Measurements from ENCODE around the gene FUT8. TPM values are rescaled to one million over a fixed set of nuclear protein-coding genes. Genes with fewer than 3 reads are reported as not detected.

Gene FUT8
- total RNA-seq, 1 experiment from 2014 or later = 42.3 TPM

DNA sequence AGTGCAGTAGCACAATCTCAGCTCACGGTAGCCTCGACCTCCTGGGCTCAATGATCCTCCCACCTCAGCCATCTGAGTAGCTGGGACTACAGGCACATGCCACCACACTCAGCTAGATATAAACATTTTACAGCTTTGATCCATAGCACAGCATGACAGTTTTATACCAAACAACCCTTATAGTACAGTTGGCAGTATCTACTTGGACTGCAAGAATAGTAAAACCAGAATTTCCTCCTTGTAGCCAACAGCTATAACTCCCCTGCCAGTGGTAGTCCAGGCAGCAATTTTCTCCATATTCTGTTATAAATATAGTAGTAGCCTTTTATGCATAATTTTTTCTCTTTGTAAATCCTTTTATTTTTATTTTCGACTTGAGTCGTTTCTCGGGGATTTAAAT is 317.0 kb downstream of the FUT8 start (continued):
- TF ChIP-seq, protein P1, sequence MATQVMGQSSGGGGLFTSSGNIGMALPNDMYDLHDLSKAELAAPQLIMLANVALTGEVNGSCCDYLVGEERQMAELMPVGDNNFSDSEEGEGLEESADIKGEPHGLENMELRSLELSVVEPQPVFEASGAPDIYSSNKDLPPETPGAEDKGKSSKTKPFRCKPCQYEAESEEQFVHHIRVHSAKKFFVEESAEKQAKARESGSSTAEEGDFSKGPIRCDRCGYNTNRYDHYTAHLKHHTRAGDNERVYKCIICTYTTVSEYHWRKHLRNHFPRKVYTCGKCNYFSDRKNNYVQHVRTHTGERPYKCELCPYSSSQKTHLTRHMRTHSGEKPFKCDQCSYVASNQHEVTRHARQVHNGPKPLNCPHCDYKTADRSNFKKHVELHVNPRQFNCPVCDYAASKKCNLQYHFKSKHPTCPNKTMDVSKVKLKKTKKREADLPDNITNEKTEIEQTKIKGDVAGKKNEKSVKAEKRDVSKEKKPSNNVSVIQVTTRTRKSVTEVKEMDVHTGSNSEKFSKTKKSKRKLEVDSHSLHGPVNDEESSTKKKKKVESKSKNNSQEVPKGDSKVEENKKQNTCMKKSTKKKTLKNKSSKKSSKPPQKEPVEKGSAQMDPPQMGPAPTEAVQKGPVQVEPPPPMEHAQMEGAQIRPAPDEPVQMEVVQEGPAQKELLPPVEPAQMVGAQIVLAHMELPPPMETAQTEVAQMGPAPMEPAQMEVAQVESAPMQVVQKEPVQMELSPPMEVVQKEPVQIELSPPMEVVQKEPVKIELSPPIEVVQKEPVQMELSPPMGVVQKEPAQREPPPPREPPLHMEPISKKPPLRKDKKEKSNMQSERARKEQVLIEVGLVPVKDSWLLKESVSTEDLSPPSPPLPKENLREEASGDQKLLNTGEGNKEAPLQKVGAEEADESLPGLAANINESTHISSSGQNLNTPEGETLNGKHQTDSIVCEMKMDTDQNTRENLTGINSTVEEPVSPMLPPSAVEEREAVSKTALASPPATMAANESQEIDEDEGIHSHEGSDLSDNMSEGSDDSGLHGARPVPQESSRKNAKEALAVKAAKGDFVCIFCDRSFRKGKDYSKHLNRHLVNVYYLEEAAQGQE (IDR thresholded peaks at IDR 0.05; ENCODE audit: low read depth) = no peak
- TF ChIP-seq ELF1 (IDR thresholded peaks at IDR 0.05; ENCODE audit: borderline replicate concordance, low read depth) = no peak

DNA sequence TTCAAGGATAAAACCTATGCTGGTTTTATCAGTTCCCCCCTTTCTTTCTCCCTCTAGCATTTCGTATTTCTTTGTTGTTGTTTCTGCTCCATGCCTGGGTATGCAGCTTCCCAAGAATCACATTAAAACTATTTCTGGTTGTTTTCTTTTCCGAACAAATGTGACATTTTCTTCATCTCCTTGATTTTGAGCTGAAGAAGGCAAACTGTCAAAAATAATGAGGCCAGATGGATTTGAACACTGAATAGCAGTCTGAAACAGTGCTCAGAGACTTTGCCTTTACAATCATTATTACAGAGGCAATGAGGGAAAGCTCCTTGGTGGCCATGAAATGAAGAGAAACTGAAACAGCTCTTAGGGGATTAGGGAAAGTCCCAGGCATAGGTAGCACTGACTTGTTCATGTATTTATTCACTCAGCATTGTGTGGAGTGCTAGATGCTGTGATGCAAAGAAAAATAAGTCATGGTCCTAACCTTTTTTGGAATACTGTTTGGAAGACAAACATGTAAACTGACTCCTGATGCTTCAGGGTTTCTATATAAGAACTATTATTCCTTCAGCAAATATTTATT is 319.5 kb downstream of the FUT8 start:
- H3K27me3 ChIP-seq (ENCODE audit: insufficient read depth, low read length) = no peaks in the 10 kb centered on the region
- TF ChIP-seq, protein P2, sequence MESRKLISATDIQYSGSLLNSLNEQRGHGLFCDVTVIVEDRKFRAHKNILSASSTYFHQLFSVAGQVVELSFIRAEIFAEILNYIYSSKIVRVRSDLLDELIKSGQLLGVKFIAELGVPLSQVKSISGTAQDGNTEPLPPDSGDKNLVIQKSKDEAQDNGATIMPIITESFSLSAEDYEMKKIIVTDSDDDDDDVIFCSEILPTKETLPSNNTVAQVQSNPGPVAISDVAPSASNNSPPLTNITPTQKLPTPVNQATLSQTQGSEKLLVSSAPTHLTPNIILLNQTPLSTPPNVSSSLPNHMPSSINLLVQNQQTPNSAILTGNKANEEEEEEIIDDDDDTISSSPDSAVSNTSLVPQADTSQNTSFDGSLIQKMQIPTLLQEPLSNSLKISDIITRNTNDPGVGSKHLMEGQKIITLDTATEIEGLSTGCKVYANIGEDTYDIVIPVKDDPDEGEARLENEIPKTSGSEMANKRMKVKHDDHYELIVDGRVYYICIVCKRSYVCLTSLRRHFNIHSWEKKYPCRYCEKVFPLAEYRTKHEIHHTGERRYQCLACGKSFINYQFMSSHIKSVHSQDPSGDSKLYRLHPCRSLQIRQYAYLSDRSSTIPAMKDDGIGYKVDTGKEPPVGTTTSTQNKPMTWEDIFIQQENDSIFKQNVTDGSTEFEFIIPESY (IDR thresholded peaks at IDR 0.05; ENCODE audit: extremely low read depth, insufficient replicate concordance, low read length) = no peak
- TF ChIP-seq POLR2AphosphoS5 (IDR thresholded peaks at IDR 0.05; ENCODE audit: low read depth, low read length) (no peak), EZH2phosphoT487 (IDR thresholded peaks at IDR 0.05; ENCODE audit: borderline replicate concordance) (no peak), SP1 (IDR thresholded peaks at IDR 0.05; ENCODE audit: low read depth) (no peak), CEBPB (IDR thresholded peaks at IDR 0.05; ENCODE audit: low read depth) (no peak), ELF1 (IDR thresholded peaks at IDR 0.05; ENCODE audit: borderline replicate concordance, low read depth) (no peak), CBX3 (IDR thresholded peaks at IDR 0.05; ENCODE audit: low read depth) (no peak), POLR2A (IDR thresholded peaks at IDR 0.05; ENCODE audit: borderline replicate concordance, extremely low read depth, insufficient read depth, insufficient read length) (no peak), FOSL1 (IDR thresholded peaks at IDR 0.05; ENCODE audit: low read depth) (no peak), YY1 (IDR thresholded peaks at IDR 0.05; ENCODE audit: extremely low read depth, insufficient replicate concordance, low read depth, low read length) (no peak), JUND (IDR thresholded peaks at IDR 0.05) (no peak), SRF (IDR thresholded peaks at IDR 0.05; ENCODE audit: low read depth) (no peak), RAD21 (IDR thresholded peaks at IDR 0.05; ENCODE audit: low read depth) (no peak), EZH2 (IDR thresholded peaks at IDR 0.05) (no peak)
- TF ChIP-seq, protein P1 (IDR thresholded peaks at IDR 0.05; ENCODE audit: low read depth) = no peak
- ChIA-PET CTCF (no interaction called here), POLR2A (no interaction called here), RAD21 (ENCODE audit: low non-redundant PET in 1 of 2, low total read pairs in 2 of 2, uncharacterized antibody in 2 of 2, unreplicated experiment in 2 of 2) (no interaction called here)
- H3K4me1 ChIP-seq (ENCODE audit: control insufficient read depth in 1 of 2, insufficient read depth in 2 of 2, low read length in 2 of 2) = no peaks in the 10 kb centered on the region
- H3K9ac ChIP-seq (ENCODE audit: low read length) = no peak overlapping the region
- no peak overlapping the region for H2AFZ ChIP-seq (ENCODE audit: low read depth, low read length, poor library complexity, severe bottlenecking)
- no peaks in the 10 kb centered on the region for H3K9me3 ChIP-seq (ENCODE audit: control insufficient read depth in 1 of 2, insufficient read depth in 1 of 2, low read depth in 1 of 2, low read length in 2 of 2)
- H3K36me3 ChIP-seq (ENCODE audit: control insufficient read depth in 1 of 2, insufficient read depth in 2 of 2, low read length in 2 of 2) = no peaks in the 10 kb centered on the region
- no peak overlapping the region for H3K27ac ChIP-seq (ENCODE audit: low read depth, low read length)
- H4K20me1 ChIP-seq (ENCODE audit: insufficient read depth) = no peaks in the 10 kb centered on the region
- BruUV-seq (replicated peaks) = no TSS peak
- no peak overlapping the region for H3K4me3 ChIP-seq (replicated peaks in 1 of 2; ENCODE audit: low read depth in 1 of 2, low read length in 2 of 2)
- H3K79me2 ChIP-seq (ENCODE audit: insufficient read depth, low read length) = no peaks in the 10 kb centered on the region
- intact Hi-C loops (cut with micrococcal nuclease) = no loop called here
- no peaks in the 10 kb centered on the region for H3K9me2 ChIP-seq (ENCODE audit: insufficient read depth)
- no peak overlapping the region for H3K4me2 ChIP-seq (ENCODE audit: low read length)
- no peak for ATAC-seq
- no peak for DNase-seq (ENCODE audit: low read depth, low spot score)

Measured in HCT116 (cell line).